Caco-2 (cell line): ENCODE data around the gene HOXB3. TPM values are rescaled to one million over a fixed set of nuclear protein-coding genes. Genes with fewer than 3 reads are reported as not detected.

ENCODE experiments used
- BruUV-seq: library from RNA; stranded (reverse); fragments of 400-500 nt; replicated peaks from 2 replicates; lab custom pipeline; 2021; lab: Mats Ljungman, UMichigan
- CTCF ChIA-PET: fragments of 300-600 bp; sonication (Branson Sonifier 250); formaldehyde crosslinking; loops from one replicate; lab custom pipeline; 2022; ENCODE audit warnings: antibody characterized with exemption; lab: Charles Lee
- POLR2A ChIA-PET: fragments of 300-600 bp; sonication (Branson Sonifier 250); formaldehyde crosslinking; loops from one replicate; lab custom pipeline; 2022; ENCODE audit warnings: antibody characterized with exemption; lab: Charles Lee
- DNase-seq, 2 experiments: peaks; one replicate each; pipeline versions ENCODE4 v3.0.0 to v3.0.0-alpha.2; 2020 to 2022
- H3K27me3 ChIP-seq: replicated peaks from 2 replicates; pipeline ENCODE4 v1.6.0; 2011; ENCODE audit warnings: low read length; ENCODE audit not compliant: control insufficient read depth, insufficient read depth
- H3K36me3 ChIP-seq: 2 replicates; pipeline ENCODE4 v1.5.1; 2011; ENCODE audit warnings: low read length; ENCODE audit not compliant: control insufficient read depth, insufficient read depth
- H3K4me1 ChIP-seq: fragments of 250-450 bp; sonication (Bioruptor Pico); 2 replicates; pipeline ENCODE4 v1.5.1; 2020; ENCODE audit warnings: mild to moderate bottlenecking
- H3K4me3 ChIP-seq: 2 replicates; pipeline ENCODE4 v1.5.1; 2011; ENCODE audit warnings: low read depth, mild to moderate bottlenecking, control low read depth, low read length
- H3K9me3 ChIP-seq: fragments of 250-450 bp; sonication (Bioruptor Pico); 2 replicates; pipeline ENCODE4 v1.5.1; 2020; ENCODE audit warnings: mild to moderate bottlenecking, moderate library complexity
- H3K27ac Mint-ChIP-seq: one replicate; pipeline ENCODE4 v1.8.0; 2022; ENCODE audit warnings: mixed read lengths; ENCODE audit not compliant: unreplicated experiment
- H3K27me3 Mint-ChIP-seq: one replicate; pipeline ENCODE4 v1.8.0; 2022; ENCODE audit warnings: mixed read lengths; ENCODE audit not compliant: insufficient read depth, unreplicated experiment
- H3K36me3 Mint-ChIP-seq: one replicate; pipeline ENCODE4 v1.8.0; 2022; ENCODE audit warnings: mild to moderate bottlenecking, mixed read lengths; ENCODE audit not compliant: insufficient read depth, unreplicated experiment
- H3K4me1 Mint-ChIP-seq: one replicate; pipeline ENCODE4 v1.8.0; 2022; ENCODE audit warnings: low read depth, mixed read lengths; ENCODE audit not compliant: unreplicated experiment
- H3K4me3 Mint-ChIP-seq: one replicate; pipeline ENCODE4 v1.8.0; 2022; ENCODE audit warnings: mild to moderate bottlenecking, moderate library complexity, mixed read lengths; ENCODE audit not compliant: unreplicated experiment
- H3K9me3 Mint-ChIP-seq: one replicate; pipeline ENCODE4 v1.8.0; 2022; ENCODE audit warnings: mixed read lengths; ENCODE audit not compliant: unreplicated experiment
- intact Hi-C: fragments of 100-400 bp; cut with micrococcal nuclease; formaldehyde crosslinking; loops from one replicate; pipeline ENCODE4 v1.10.0; 2022; ENCODE audit not compliant: unreplicated experiment
- total RNA-seq: library from RNA; stranded (reverse); gene quantifications from 2 replicates; pipeline ENCODE4 v1.2.3, GENCODE V29; 2022
- TF ChIP-seq, protein P1 (sequence below), 2 experiments: fragments of 200-600 bp in 1 of 2; IDR thresholded peaks; 1 replicate in 1 of 2; 2 replicates in 1 of 2; pipeline versions ENCODE4 v1.5.1 to v1.8.0; 2011 to 2022; ENCODE audit warnings: antibody characterized with exemption in 1 of 2, control low read depth in 1 of 2, inconsistent platforms in 1 of 2, low read depth in 1 of 2, low read length in 1 of 2, mild to moderate bottlenecking in 1 of 2, moderate library complexity in 1 of 2; ENCODE audit not compliant: insufficient read depth in 1 of 2, severe bottlenecking in 1 of 2, unreplicated experiment in 1 of 2

HOXB3 gene
- total RNA-seq, 1 experiment from 2014 or later, result 7.2 TPM

- Mint-ChIP-seq H3K27me3 (no peaks in the 10 kb centered on the region), H3K27ac (no peak overlapping the region), H3K36me3 (no peaks in the 10 kb centered on the region), H3K9me3 (no peaks in the 10 kb centered on the region), H3K4me3 (no peak overlapping the region), H3K4me1 (no peaks in the 10 kb centered on the region)
- Histone ChIP-seq H3K4me1 (peaks cover 17% of the 10 kb centered on the region), H3K27me3 (no peaks in the 10 kb centered on the region), H3K4me3 (no peak overlapping the region), H3K36me3 (no peaks in the 10 kb centered on the region), H3K9me3 (no peaks in the 10 kb centered on the region)
- ChIA-PET POLR2A (no interaction called here), CTCF (no interaction called here)
- TF ChIP-seq, protein P1, sequence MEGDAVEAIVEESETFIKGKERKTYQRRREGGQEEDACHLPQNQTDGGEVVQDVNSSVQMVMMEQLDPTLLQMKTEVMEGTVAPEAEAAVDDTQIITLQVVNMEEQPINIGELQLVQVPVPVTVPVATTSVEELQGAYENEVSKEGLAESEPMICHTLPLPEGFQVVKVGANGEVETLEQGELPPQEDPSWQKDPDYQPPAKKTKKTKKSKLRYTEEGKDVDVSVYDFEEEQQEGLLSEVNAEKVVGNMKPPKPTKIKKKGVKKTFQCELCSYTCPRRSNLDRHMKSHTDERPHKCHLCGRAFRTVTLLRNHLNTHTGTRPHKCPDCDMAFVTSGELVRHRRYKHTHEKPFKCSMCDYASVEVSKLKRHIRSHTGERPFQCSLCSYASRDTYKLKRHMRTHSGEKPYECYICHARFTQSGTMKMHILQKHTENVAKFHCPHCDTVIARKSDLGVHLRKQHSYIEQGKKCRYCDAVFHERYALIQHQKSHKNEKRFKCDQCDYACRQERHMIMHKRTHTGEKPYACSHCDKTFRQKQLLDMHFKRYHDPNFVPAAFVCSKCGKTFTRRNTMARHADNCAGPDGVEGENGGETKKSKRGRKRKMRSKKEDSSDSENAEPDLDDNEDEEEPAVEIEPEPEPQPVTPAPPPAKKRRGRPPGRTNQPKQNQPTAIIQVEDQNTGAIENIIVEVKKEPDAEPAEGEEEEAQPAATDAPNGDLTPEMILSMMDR (IDR thresholded peaks at IDR 0.05; ENCODE audit: insufficient read depth in 1 of 2, low read depth in 1 of 2, low read length in 1 of 2, severe bottlenecking in 1 of 2, unreplicated experiment in 1 of 2), result no peak
- DNase-seq, result no peak
- intact Hi-C loops, result no loop called here
- BruUV-seq, result no TSS peak
These were observed 22.2 kb downstream of the HOXB3 start for GRCh38 chr17:48567646-48568354.

- no peak for DNase-seq
- H3K4me3 Mint-ChIP-seq, result no peak overlapping the region
- no peaks in the 10 kb centered on the region for H3K9me3 Mint-ChIP-seq
- no peaks in the 10 kb centered on the region for H3K36me3 Mint-ChIP-seq
- H3K9me3 ChIP-seq, result no peaks in the 10 kb centered on the region
- H3K27me3 ChIP-seq, result no peaks in the 10 kb centered on the region
- BruUV-seq, result no TSS peak
- no peaks in the 10 kb centered on the region for H3K27me3 Mint-ChIP-seq
- H3K27ac Mint-ChIP-seq, result no peak overlapping the region
- H3K4me1 ChIP-seq, result peaks cover 17% of the 10 kb centered on the region
- CTCF ChIA-PET, result no interaction called here
- no peaks in the 10 kb centered on the region for H3K4me1 Mint-ChIP-seq
- H3K4me3 ChIP-seq, result no peak overlapping the region
- TF ChIP-seq, protein P1 (IDR thresholded peaks at IDR 0.05; ENCODE audit: insufficient read depth in 1 of 2, low read depth in 1 of 2, low read length in 1 of 2, severe bottlenecking in 1 of 2, unreplicated experiment in 1 of 2), result no peak
- intact Hi-C loops, result no loop called here
- H3K36me3 ChIP-seq, result no peaks in the 10 kb centered on the region
- POLR2A ChIA-PET, result no interaction called here
These were observed 22.8 kb downstream of the HOXB3 start for GRCh38 chr17:48567209-48567608.

- H3K9me3 ChIP-seq, result no peaks in the 10 kb centered on the region
- H3K27me3 ChIP-seq, result no peaks in the 10 kb centered on the region
- Mint-ChIP-seq H3K9me3 (no peaks in the 10 kb centered on the region), H3K4me3 (no peak overlapping the region), H3K27ac (no peak overlapping the region), H3K27me3 (no peaks in the 10 kb centered on the region), H3K4me1 (no peaks in the 10 kb centered on the region), H3K36me3 (no peaks in the 10 kb centered on the region)
- DNase-seq, result no peak
- peaks cover 17% of the 10 kb centered on the region for H3K4me1 ChIP-seq
- no TSS peak for BruUV-seq
- H3K36me3 ChIP-seq, result no peaks in the 10 kb centered on the region
- TF ChIP-seq, protein P1 (IDR thresholded peaks at IDR 0.05; ENCODE audit: insufficient read depth in 1 of 2, low read depth in 1 of 2, low read length in 1 of 2, severe bottlenecking in 1 of 2, unreplicated experiment in 1 of 2), result no peak
- ChIA-PET POLR2A (no interaction called here), CTCF (interaction anchor here (0.6 kb wide), 1 partner anchor 153 kb away, joined by 3 read pairs; no protein-coding TSS in a partner anchor)
- intact Hi-C loops, result no loop called here
- no peak overlapping the region for H3K4me3 ChIP-seq
These were observed 23.3 kb downstream of the HOXB3 start for GRCh38 chr17:48566717-48567116.
